ENCODE data around the gene SLC30A5. TPM values are rescaled to one million over a fixed set of nuclear protein-coding genes. Genes with fewer than 3 reads are reported as not detected.

The SLC30A5 gene
- polyA plus RNA-seq, 2 of the 4 experiments (the other 2 are of a cell fraction) = 51.2 to 74.6 TPM

- TF ChIP-seq RCOR1 (IDR thresholded peaks at IDR 0.05; ENCODE audit: low read depth, low read length) = no peak
- no peak for TF ChIP-seq KDM5A (IDR thresholded peaks at IDR 0.05)
- TF ChIP-seq EP300 (IDR thresholded peaks at IDR 0.05) = no peak
- no peak for TF ChIP-seq CHD2 (IDR thresholded peaks at IDR 0.05; ENCODE audit: low read length, partially characterized antibody)
- TF ChIP-seq HOXB13 (CRISPR knock-in tag; IDR thresholded peaks at IDR 0.05; ENCODE audit: low read depth) = no peak
- TF ChIP-seq ZSCAN20 (CRISPR knock-in tag; IDR thresholded peaks at IDR 0.05) = no peak
These were observed 18.2 kb upstream of the SLC30A5 start (continued) for GRCh38 chr5:69075522-69076179.

- Histone ChIP-seq H3K4me2 (no peak overlapping the region), H3K4me1 (0 out of 3 replicates have a peak, but pooled peaks cover 4% of the 10 kb centered on the region), H3K9me3 (no peaks in the 10 kb centered on the region), H3K4me3 (no peak overlapping the region), H3K27ac (no peak overlapping the region)
- ATAC-seq = no peak
- 53% methylated on average over 2 of the region's 2 CpGs for WGBS (ENCODE audit: missing lambda C conversion rate)
- no peak for DNase-seq (ENCODE audit: low read depth in 1 of 2, low spot score in 1 of 2)
- ChIA-PET POLR2A (no interaction called here), CTCF (interaction anchor here (1.0 kb wide), 1 partner anchor 15 kb away, joined by 3 read pairs; the partner anchor contains the start of gene SLC30A5)
- FAIRE-seq = no peak
- no peak for TF ChIP-seq ZFP36 (IDR thresholded peaks at IDR 0.05; ENCODE audit: borderline replicate concordance, partially characterized antibody)
- TF ChIP-seq HEYL (CRISPR knock-in tag; IDR thresholded peaks at IDR 0.05) = no peak
- TF ChIP-seq HES2 (IDR thresholded peaks at IDR 0.05) = no peak
- TF ChIP-seq RCOR1 (IDR thresholded peaks at IDR 0.05; ENCODE audit: low read depth, low read length) = no peak
- no peak for TF ChIP-seq RFX5 (IDR thresholded peaks at IDR 0.05)
- no peak for TF ChIP-seq PBX3 (IDR thresholded peaks at IDR 0.05)
- TF ChIP-seq USF2 (IDR thresholded peaks at IDR 0.05) = no peak
- no peak for TF ChIP-seq NPAS2 (CRISPR knock-in tag; IDR thresholded peaks at IDR 0.05; ENCODE audit: borderline replicate concordance)
- no peak for TF ChIP-seq FOXS1 (CRISPR knock-in tag; IDR thresholded peaks at IDR 0.05)
- no peak for TF ChIP-seq CEBPB (IDR thresholded peaks at IDR 0.05)
- no peak for TF ChIP-seq MAFK (IDR thresholded peaks at IDR 0.05; ENCODE audit: partially characterized antibody)
- TF ChIP-seq MAZ (IDR thresholded peaks at IDR 0.05; ENCODE audit: borderline replicate concordance, low read depth, low read length) = no peak
- no peak for TF ChIP-seq PHF8 (IDR thresholded peaks at IDR 0.05; ENCODE audit: borderline replicate concordance, low read depth)
- no peak for TF ChIP-seq SMC3 (IDR thresholded peaks at IDR 0.05)
- no peak for TF ChIP-seq FOSL2 (IDR thresholded peaks at IDR 0.05)
- no peak for TF ChIP-seq FOSL2 (CRISPR knock-in tag; IDR thresholded peaks at IDR 0.05)
- no peak for TF ChIP-seq NR3C1 (IDR thresholded peaks at IDR 0.05)
- TF ChIP-seq TP53 (CRISPR knock-in tag; IDR thresholded peaks at IDR 0.05) = no peak
These were observed 14.8 kb upstream of the SLC30A5 start for GRCh38 chr5:69078921-69079540.

GRCh38 chr5:69079556-69079955 lies 14.3 kb upstream of the SLC30A5 start:
- FAIRE-seq (no peak), DNase-seq (ENCODE audit: low read depth in 1 of 2, low spot score in 1 of 2) (no peak), ATAC-seq (no peak)
- 87% methylated on average over 6 of the region's 6 CpGs for WGBS (ENCODE audit: missing lambda C conversion rate)
- H3K4me1 ChIP-seq = 0 out of 3 replicates have a peak, but pooled peaks cover 4% of the 10 kb centered on the region
- H3K9me3 ChIP-seq = no peaks in the 10 kb centered on the region
- TF ChIP-seq KDM1A (IDR thresholded peaks at IDR 0.05; ENCODE audit: low read depth) = no peak
- TF ChIP-seq ATOH8 (CRISPR knock-in tag; IDR thresholded peaks at IDR 0.05; ENCODE audit: low read depth) = no peak
- TF ChIP-seq EP300 (IDR thresholded peaks at IDR 0.05) = no peak
- no peak overlapping the region for H3K4me2 ChIP-seq
- H3K4me3 ChIP-seq = no peak overlapping the region
- POLR2A ChIA-PET = no interaction called here
- H3K27ac ChIP-seq = no peak overlapping the region
- CTCF ChIA-PET = interaction anchor here (1.0 kb wide), 1 partner anchor 14 kb away, joined by 3 read pairs; the partner anchor contains the start of gene SLC30A5

Measured in A549 (cell line).